IPS DF 6.9 (cell line): Measurements from ENCODE around the gene RNPEPL1.

Source experiments
- DNase-seq: peaks from one replicate; pipeline ENCODE4 v3.0.0-alpha.2; 2013; ENCODE audit warnings: low read depth, low spot score
- H3K27ac ChIP-seq: one replicate; pipeline ENCODE4 v1.5.1; 2013; ENCODE audit warnings: low read length, control low read depth
- H3K27me3 ChIP-seq: 2 replicates; pipeline ENCODE4 v1.6.1; 2013; ENCODE audit warnings: mild to moderate bottlenecking, low read length; ENCODE audit not compliant: control insufficient read depth, insufficient read depth
- H3K36me3 ChIP-seq: 2 replicates; pipeline ENCODE4 v1.6.1; 2013; ENCODE audit warnings: low read length; ENCODE audit not compliant: control insufficient read depth, insufficient read depth
- H3K4me1 ChIP-seq: 2 replicates; pipeline ENCODE4 v1.6.1; 2013; ENCODE audit warnings: low read length; ENCODE audit not compliant: control insufficient read depth, insufficient read depth
- H3K4me3 ChIP-seq: 2 replicates; pipeline ENCODE4 v1.5.1; 2013; ENCODE audit warnings: mild to moderate bottlenecking, low read length
- H3K9me3 ChIP-seq: 2 replicates; pipeline ENCODE4 v1.6.1; 2013; ENCODE audit warnings: low read length, inconsistent platforms; ENCODE audit not compliant: control insufficient read depth, insufficient read depth
- WGBS: extraction: QIAGEN DNeasy Blood & Tissue Kit; methylation state at CpG from one replicate; pipeline ENCODE4 v1.1.7; 2013; ENCODE audit warnings: mixed read lengths, missing lambda C conversion rate; ENCODE audit not compliant: insufficient read length, insufficient coverage; 5-methylcytosine and 5-hydroxymethylcytosine counted together

RNPEPL1 gene

DNA sequence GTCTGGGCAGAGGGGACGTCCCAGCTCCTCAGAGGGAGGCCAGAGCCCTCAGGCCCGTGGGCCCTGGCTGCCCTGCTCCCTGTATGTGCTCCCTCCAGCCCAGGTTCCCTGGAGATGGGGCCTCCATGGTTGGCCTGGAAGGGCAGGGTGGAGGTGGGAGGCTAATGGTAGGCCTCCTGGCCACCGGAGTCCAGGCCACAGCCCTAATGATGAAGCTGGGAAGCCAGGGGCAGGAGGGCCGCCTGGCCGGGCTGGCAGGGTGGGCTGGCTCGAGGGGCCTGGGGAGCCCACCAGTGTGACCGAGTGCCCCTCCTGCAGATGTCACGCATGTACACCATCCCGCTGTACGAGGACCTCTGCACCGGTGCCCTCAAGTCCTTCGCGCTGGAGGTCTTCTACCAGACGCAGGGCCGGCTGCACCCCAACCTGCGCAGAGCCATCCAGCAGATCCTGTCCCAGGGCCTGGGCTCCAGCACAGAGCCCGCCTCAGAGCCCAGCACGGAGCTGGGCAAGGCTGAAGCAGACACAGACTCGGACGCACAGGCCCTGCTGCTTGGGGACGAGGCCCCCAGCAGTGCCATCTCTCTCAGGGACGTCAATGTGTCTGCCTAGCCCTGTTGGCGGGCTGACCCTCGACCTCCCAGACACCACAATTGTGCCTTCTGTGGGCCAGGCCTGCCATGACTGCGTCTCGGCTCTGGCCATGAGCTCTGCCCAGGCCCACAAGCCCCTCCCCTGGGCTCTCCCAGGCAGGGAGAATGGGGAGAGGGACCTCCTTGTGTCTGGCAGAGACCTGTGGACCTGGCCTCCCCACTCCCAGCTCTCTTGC, 9.2 kb downstream of the RNPEPL1 start:
- H3K27me3 ChIP-seq = no peaks in the 10 kb centered on the region
- WGBS = no CpG with 5 or more reads among the region's 26 CpGs
- H3K36me3 ChIP-seq = no peaks in the 10 kb centered on the region
- no peak for DNase-seq
- H3K9me3 ChIP-seq = no peaks in the 10 kb centered on the region
- H3K4me1 ChIP-seq = peaks cover 2% of the 10 kb centered on the region; the same call in 1 of the 2 replicates
- H3K27ac ChIP-seq = no peak overlapping the region
- no peak overlapping the region; the same call in 1 of the 2 replicates for H3K4me3 ChIP-seq

DNA sequence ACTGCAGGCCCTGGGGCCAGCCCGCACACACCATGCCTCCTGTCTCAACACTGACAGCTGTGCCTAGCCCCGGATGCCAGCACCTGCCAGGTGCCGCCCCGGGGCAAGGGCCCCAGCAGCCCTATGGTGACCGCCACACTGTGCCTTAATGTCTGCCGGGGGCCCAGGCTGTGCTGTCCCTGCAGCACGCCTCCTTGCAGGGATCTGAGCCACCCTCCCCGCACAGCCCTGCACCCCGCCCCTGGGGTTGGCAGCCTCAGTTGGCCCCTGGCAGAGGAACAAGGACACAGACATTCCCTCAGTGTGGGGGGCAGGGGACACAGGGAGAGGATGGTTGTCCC, 9.8 kb downstream of the RNPEPL1 start:
- WGBS = no CpG with 5 or more reads among the region's 9 CpGs
- Histone ChIP-seq H3K27me3 (no peaks in the 10 kb centered on the region), H3K9me3 (no peaks in the 10 kb centered on the region), H3K36me3 (no peaks in the 10 kb centered on the region), H3K4me3 (no peak overlapping the region), H3K27ac (no peak overlapping the region), H3K4me1 (peaks cover 2% of the 10 kb centered on the region; the same call in 1 of the 2 replicates)
- DNase-seq = no peak

DNA sequence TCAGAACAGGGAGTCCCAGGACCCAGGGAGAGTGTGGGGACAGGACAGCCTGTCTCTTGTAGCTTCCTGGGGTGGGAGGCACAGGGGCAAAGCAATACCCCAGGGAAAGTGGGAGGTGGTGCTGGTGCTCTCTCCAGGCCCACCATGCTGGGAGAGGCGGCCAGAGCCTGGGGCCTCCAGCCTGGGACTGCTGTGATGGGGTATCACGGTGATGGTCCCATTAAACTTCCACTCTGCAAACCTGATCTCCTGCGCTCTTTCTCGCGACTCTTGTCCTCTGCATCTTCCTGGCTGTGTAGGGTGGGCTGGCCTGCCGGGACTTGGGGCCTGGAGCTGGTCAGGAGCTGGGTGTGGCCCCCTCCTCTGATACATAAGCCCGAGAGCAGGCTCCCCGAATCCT, 10.2 kb downstream of the RNPEPL1 start:
- no peaks in the 10 kb centered on the region for H3K27me3 ChIP-seq
- H3K36me3 ChIP-seq = no peaks in the 10 kb centered on the region
- DNase-seq = no peak
- H3K9me3 ChIP-seq = no peaks in the 10 kb centered on the region
- no CpG with 5 or more reads among the region's 8 CpGs for WGBS
- H3K4me1 ChIP-seq = peaks cover 2% of the 10 kb centered on the region; the same call in 1 of the 2 replicates
- H3K4me3 ChIP-seq = no peak overlapping the region
- H3K27ac ChIP-seq = no peak overlapping the region

DNA sequence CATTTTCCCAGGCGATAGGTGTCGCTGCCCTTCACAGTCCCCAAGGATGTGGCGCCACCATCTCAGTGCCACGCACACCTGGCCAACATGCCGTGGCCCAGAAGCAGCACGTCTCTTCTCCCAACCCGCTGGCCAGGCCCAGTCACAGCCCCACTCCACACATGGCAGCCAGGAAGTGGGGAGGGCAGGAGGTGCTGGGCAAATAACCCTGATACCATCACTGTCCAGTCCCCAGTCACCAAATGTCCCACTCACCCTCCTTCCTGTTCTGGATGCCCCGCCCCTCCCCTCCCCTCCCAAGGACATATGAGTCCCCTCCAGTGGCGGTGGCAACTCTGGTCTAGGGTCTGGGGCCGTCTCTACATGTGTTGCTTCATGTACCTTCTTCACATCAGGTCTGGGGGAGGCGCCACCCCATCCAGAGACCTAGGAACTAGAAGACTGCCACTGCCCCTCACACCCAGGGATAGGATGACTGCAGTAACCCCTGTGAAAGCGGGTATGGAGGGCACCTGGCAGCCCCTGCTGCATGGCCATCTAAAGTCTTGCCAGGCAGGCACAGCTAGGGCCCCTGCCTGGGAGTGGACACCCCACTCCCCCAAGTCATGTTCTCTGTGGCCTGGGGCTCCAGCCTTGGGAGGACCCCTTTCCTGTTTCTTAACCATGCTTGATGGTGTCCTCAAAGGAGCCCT, 10.9 kb downstream of the RNPEPL1 start:
- peaks cover 2% of the 10 kb centered on the region; the same call in 1 of the 2 replicates for H3K4me1 ChIP-seq
- H3K27ac ChIP-seq = no peak overlapping the region
- no peak overlapping the region for H3K4me3 ChIP-seq
- H3K27me3 ChIP-seq = no peaks in the 10 kb centered on the region
- no peak for DNase-seq
- no peaks in the 10 kb centered on the region for H3K9me3 ChIP-seq
- no CpG with 5 or more reads among the region's 12 CpGs for whole genome bisulfite sequencing
- no peaks in the 10 kb centered on the region for H3K36me3 ChIP-seq

DNA sequence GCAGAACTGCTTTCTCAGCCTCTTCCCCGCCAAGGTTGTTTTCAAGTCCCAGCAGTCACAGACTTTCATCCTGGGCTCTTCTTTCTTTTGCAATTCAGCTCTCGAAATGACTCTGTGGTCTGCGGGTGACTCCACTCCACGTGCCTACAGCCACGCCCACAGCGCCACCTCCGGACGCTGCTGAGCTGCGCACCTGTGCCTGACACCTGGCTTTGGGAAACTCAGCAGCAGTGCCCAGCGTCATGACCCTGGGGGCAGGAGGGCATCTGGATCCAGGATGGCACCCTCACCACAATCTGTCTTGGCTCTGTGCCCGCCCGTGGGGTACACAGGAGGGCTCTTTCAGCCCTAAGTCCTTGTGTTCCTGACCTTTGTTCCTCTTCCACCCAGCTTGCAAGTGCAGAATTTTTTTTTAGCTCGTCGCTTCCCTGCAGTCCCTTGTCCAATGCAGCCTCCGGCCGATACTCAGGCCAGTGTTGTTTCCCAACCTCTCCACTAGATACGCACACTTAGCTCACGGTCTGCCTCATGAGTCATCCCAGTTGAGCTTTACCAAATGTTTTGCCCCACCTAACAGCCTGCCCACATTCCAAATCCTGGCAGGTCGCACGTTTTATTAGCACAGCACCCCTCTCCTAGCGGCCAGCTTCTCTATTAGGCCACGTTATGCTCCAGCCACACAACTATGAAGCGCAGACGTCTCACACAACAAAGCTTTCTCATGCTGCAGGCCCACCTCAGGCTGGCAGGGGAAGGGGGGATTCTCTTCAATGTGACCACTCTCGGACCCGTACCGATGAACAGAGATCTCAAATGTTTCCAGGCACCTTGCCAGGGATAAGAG, 11.7 kb downstream of the RNPEPL1 start:
- Histone ChIP-seq H3K9me3 (no peaks in the 10 kb centered on the region), H3K27ac (no peak overlapping the region), H3K4me1 (peaks cover 4% of the 10 kb centered on the region), H3K27me3 (no peaks in the 10 kb centered on the region), H3K36me3 (no peaks in the 10 kb centered on the region), H3K4me3 (no peak overlapping the region)
- no peak for DNase-seq
- no CpG with 5 or more reads among the region's 27 CpGs for WGBS

DNA sequence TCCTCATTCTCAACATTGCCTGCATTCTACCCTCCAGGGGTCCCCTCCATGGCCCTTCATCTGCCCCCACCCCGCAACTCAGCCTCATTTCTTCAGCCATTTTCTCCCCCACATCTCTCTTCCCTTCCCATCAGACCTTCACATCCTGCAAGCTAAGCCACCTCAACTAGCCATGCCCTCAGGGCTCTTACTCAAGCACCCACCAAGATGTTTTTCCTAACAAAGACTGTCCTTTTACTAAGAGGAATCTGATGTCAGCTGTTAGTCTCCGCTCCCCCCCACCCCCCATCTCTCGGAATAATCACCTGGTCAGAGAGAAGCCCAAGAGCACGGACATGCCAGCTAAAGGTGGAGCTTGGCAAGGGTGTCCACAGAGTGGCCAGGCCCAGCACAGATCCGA, 13.5 kb downstream of the RNPEPL1 start:
- H3K4me1 ChIP-seq = peaks cover 7% of the 10 kb centered on the region
- no peaks in the 10 kb centered on the region for H3K36me3 ChIP-seq
- no peak overlapping the region for H3K27ac ChIP-seq
- no CpG with 5 or more reads among the region's 5 CpGs for WGBS
- no peaks in the 10 kb centered on the region for H3K9me3 ChIP-seq
- H3K4me3 ChIP-seq = no peak overlapping the region
- H3K27me3 ChIP-seq = no peaks in the 10 kb centered on the region
- no peak for DNase-seq

DNA sequence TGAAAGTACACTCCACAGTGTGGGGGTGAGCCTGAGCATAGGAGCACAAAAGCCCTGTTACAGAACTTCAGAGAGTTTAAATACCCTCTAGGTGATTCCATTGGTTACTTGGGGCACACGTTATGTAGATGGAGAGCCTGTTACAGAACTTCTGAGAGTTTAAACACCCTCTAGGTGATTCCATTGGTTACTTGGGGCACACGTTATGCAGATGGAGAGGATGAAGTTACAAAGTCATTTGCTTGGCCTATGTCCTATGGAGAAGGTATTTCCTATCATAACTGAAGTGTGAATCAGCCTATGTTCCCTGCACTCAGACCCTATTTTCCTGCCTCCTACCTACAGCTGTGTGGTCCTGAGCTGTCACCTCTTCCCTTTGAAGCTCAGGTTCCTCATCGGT, 14.5 kb downstream of the RNPEPL1 start:
- Histone ChIP-seq H3K27ac (no peak overlapping the region), H3K4me3 (no peak overlapping the region), H3K9me3 (no peaks in the 10 kb centered on the region), H3K36me3 (no peaks in the 10 kb centered on the region), H3K27me3 (no peaks in the 10 kb centered on the region), H3K4me1 (peaks cover 8% of the 10 kb centered on the region)
- DNase-seq = no peak
- WGBS = no CpG with 5 or more reads among the region's 3 CpGs

DNA sequence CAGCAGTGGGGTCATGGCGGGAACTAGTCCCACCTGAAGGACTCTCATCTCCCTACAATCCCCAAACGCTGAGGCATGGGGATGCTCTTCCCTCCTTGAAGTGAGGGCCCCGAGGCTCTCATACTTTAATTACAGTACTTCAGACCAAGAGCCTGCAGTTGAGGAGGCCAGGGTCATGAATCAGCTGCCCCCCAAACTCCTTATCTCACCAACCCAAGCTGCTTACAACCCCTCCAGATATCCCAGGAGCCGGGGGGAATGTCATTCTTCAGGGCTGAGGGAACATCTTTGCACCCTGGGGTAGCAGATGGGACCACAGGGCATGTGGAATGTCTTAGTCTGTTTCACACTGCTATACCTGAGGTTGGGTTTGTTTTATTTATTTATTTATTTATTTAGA, 15.5 kb downstream of the RNPEPL1 start:
- Histone ChIP-seq H3K27me3 (no peaks in the 10 kb centered on the region), H3K27ac (no peak overlapping the region), H3K4me1 (peaks cover 10% of the 10 kb centered on the region)

DNA sequence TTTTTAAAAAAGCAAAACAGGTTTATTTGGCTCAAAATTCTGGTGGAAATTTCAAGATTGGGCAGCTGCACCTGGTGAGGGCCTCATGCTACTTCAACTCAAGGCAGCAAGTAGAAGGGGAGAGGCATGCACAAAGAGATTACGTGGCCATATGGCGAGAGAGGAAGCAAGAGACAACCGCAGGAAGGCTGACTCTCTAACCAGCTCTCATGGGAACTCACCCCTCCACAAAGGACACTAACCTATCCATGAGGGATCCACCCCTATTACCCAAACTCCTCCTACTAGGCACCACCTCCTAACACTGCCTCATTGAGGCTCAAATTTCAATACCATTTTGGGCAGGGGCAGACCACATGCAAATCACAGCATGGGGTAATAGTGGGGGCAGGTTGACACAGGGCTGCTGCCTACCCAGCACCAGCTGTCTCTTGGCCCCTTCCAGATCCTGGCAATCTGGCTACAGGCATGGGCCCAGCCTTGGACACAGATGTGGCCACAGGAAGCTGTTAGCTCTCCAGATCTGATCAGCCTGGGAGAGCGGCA, 16.3 kb downstream of the RNPEPL1 start:
- Histone ChIP-seq H3K4me3 (no peak overlapping the region), H3K36me3 (peaks cover 3% of the 10 kb centered on the region; the same call in 1 of the 2 replicates), H3K27me3 (no peaks in the 10 kb centered on the region), H3K4me1 (peaks cover 9% of the 10 kb centered on the region), H3K27ac (no peak overlapping the region), H3K9me3 (no peaks in the 10 kb centered on the region)
- DNase-seq = no peak
- WGBS = no CpG with 5 or more reads among the region's 4 CpGs

More for the DNA sequence above, 15.5 kb downstream of the RNPEPL1 start:
- Histone ChIP-seq H3K4me3 (no peak overlapping the region), H3K36me3 (no peaks in the 10 kb centered on the region), H3K9me3 (no peaks in the 10 kb centered on the region)
- DNase-seq = no peak
- WGBS = no CpG with 5 or more reads among the region's 4 CpGs

DNA sequence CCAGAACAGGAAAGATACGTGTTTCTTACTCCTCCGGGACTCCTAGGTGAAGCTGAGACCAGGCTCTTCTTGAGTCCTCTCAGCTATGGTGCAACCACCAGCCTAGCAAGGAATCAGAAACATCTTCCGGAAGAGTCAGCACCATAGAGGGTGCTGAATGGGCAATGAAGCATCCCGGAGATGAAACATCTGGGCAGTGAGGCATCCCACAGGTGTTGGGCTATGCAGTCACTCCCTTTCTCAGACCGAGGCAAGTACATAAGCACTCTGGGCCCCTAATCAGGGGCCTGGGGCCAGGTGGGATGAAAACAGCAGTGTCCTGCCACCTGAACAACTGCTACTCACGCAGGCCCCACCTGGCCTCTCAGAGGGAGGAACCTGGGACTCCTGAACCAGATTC, 16.8 kb downstream of the RNPEPL1 start:
- Histone ChIP-seq H3K27me3 (no peaks in the 10 kb centered on the region), H3K27ac (no peak overlapping the region), H3K9me3 (no peaks in the 10 kb centered on the region), H3K36me3 (peaks cover 3% of the 10 kb centered on the region; the same call in 1 of the 2 replicates), H3K4me1 (peaks cover 8% of the 10 kb centered on the region), H3K4me3 (peak overlapping the region; percentile 96; the same call in 1 of the 2 replicates)
- DNase-seq = no peak
- WGBS = no CpG with 5 or more reads among the region's 6 CpGs
